ENCODE measurements around the gene NDUFAB1. TPM values are rescaled to one million over a fixed set of nuclear protein-coding genes. Genes with fewer than 3 reads are reported as not detected.

NDUFAB1 gene
- total RNA-seq, 1 experiment from 2014 or later = 184 TPM

DNA sequence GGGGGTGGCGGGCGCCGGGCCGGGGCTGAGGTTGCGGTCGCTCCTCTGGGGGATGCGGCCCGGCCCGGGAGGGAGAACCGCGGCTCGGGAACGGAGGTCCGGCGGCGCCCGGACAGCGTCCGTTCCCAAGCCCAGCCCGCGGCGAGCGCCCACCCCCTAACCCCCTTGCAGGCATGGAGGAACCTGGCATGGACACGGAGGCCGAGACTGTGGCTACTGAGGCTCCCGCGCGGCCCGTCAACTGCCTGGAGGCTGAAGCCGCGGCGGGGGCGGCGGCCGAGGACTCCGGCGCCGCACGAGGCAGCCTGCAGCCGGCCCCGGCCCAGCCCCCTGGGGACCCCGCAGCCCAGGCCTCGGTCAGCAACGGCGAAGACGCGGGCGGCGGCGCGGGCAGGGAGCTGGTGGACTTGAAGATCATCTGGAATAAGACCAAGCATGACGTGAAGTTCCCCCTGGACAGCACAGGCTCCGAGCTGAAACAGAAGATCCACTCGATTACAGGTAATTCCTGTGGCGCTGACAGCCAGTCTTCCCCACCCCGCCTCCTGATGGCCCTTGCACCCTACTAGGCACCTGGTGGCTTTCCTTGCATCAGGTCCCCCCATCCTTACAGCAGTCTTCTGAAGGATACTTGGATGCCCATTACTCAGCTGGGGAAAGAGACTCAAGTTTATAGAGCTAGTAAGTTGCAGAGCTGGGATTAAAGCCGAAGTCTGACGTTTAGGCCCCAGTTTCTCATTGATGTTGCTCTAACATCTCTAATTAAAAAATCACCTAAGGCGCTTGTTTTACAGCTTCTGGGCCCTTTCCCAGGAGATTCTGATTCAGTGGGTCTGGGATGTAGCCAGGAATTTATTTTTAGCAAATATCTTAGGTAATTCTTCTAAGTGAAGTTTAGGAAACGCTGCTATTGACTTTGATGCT, 38.1 kb downstream of the NDUFAB1 start:
- peak overlapping the region; percentile 95 for H3K27ac ChIP-seq (ENCODE audit: low read depth, low read length, poor library complexity, severe bottlenecking)
- H3K4me3 ChIP-seq (ENCODE audit: low read depth, low read length, poor library complexity, severe bottlenecking) = peak overlapping the region; percentile 74
- no peak for TF ChIP-seq EZH2 (IDR thresholded peaks at IDR 0.05; ENCODE audit: borderline replicate concordance, low read depth, low read length, poor library complexity, severe bottlenecking)
- TF ChIP-seq, protein P1, sequence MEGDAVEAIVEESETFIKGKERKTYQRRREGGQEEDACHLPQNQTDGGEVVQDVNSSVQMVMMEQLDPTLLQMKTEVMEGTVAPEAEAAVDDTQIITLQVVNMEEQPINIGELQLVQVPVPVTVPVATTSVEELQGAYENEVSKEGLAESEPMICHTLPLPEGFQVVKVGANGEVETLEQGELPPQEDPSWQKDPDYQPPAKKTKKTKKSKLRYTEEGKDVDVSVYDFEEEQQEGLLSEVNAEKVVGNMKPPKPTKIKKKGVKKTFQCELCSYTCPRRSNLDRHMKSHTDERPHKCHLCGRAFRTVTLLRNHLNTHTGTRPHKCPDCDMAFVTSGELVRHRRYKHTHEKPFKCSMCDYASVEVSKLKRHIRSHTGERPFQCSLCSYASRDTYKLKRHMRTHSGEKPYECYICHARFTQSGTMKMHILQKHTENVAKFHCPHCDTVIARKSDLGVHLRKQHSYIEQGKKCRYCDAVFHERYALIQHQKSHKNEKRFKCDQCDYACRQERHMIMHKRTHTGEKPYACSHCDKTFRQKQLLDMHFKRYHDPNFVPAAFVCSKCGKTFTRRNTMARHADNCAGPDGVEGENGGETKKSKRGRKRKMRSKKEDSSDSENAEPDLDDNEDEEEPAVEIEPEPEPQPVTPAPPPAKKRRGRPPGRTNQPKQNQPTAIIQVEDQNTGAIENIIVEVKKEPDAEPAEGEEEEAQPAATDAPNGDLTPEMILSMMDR (conservative IDR thresholded peaks at IDR 0.05; ENCODE audit: low read depth, low read length) = no peak
- no TSS peak for BruUV-seq (replicated peaks)
- peaks cover 23% of the 10 kb centered on the region for H3K4me1 ChIP-seq (ENCODE audit: insufficient read depth, low read length, poor library complexity, severe bottlenecking)
- DNase-seq (ENCODE audit: low spot score) = no peak
- H3K27me3 ChIP-seq (replicated peaks; ENCODE audit: insufficient read depth, low read depth, low read length, poor library complexity) = no peaks in the 10 kb centered on the region
- ChIA-PET CTCF (interaction anchor here (0.6 to 1.0 kb wide), 3 partner anchors 169 to 479 kb away, joined by 3 read pairs; no protein-coding TSS in a partner anchor), POLR2A (ENCODE audit: low non-redundant PET) (interaction anchor here (0.6 kb wide), 1 partner anchor 944 kb away, joined by 3 read pairs; no protein-coding TSS in a partner anchor)
- intact Hi-C loops (cut with micrococcal nuclease; ENCODE audit: unreplicated experiment) = no loop called here
- no peaks in the 10 kb centered on the region for H3K9me3 ChIP-seq (ENCODE audit: low read depth, low read length, poor library complexity, severe bottlenecking)
- H3K36me3 ChIP-seq (ENCODE audit: insufficient read depth, low read length, poor library complexity, severe bottlenecking) = peaks cover 46% of the 10 kb centered on the region

DNA sequence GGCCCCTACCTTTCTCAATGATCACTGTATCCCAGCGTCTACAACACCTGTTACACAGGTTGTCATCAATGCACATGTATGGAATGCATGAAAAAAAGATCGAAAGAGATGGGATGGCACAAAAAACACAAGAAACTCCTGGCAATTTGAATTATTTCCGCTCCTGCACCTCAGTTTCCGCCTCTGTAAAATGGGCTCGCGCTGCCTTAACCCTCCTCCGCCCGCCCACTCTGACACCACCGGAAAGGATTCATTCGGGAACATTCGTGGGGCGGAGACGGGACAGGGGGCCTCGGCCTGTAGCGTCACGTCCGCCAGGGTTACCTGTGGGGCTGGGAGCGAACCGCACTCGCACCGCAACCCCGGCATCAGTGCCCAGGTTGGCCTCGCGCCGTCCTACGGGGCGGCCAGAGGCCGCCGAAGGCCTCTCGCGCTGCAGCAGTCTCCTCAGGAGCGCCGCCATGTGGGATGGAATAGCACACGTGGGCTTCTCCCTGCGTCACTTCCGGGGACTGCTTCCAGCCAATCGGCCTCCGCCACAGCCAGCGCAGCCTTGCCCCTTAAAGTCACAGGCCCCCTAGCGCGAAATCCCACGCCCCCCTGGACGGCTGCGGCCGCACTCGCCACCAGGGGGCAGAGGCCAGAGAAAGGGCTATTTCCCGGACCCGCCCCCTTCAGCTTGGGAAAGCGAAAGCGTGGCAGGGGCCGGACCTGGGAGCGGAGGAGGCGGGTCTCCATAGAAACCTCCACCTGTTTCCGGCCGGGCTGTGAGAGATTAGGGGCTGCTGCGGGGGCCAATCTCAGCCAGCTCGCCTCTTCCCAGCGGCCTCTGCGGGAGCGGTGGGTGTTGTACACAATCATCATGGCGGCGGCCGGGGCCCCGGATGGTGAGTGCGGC, 39.0 kb downstream of the NDUFAB1 start, which contains the start of the genes EARS2 and UBFD1:
Gene EARS2, minus strand, starts transcription at position 470 of the 898 bp plus-strand sequence. Its CDS starts 7 bp downstream, at position 463.
Gene UBFD1, plus strand, starts transcription at position 847 of the 898 bp plus-strand sequence. Its CDS starts 16 bp downstream, at position 863.
- intact Hi-C loops (cut with micrococcal nuclease; ENCODE audit: unreplicated experiment) = no loop called here
- CTCF ChIA-PET = interaction anchor here (0.6 to 1.0 kb wide), 3 partner anchors 168 to 479 kb away, joined by 3 read pairs; no protein-coding TSS in a partner anchor
- POLR2A ChIA-PET (ENCODE audit: low non-redundant PET) = interaction anchor here (0.6 kb wide), 1 partner anchor 40 kb away, joined by 6 read pairs; no protein-coding TSS in a partner anchor
- Histone ChIP-seq H3K27ac (ENCODE audit: low read depth, low read length, poor library complexity, severe bottlenecking) (peak within 1 kb of the TSS; percentile 95), H3K27me3 (replicated peaks; ENCODE audit: insufficient read depth, low read depth, low read length, poor library complexity) (no peaks in the 10 kb centered on the region), H3K4me3 (ENCODE audit: low read depth, low read length, poor library complexity, severe bottlenecking) (peak within 1 kb of the TSS; percentile 74), H3K4me1 (ENCODE audit: insufficient read depth, low read length, poor library complexity, severe bottlenecking) (peaks cover 23% of the 10 kb centered on the region), H3K36me3 (ENCODE audit: insufficient read depth, low read length, poor library complexity, severe bottlenecking) (peaks cover 46% of the 10 kb centered on the region), H3K9me3 (ENCODE audit: low read depth, low read length, poor library complexity, severe bottlenecking) (no peaks in the 10 kb centered on the region)
- TSS peak; percentile 62 for BruUV-seq (replicated peaks)
- DNase-seq (ENCODE audit: low spot score) = peak; percentile 99
- no peak for TF ChIP-seq EZH2 (IDR thresholded peaks at IDR 0.05; ENCODE audit: borderline replicate concordance, low read depth, low read length, poor library complexity, severe bottlenecking)
- TF ChIP-seq, protein P1 (conservative IDR thresholded peaks at IDR 0.05; ENCODE audit: low read depth, low read length) = peak; percentile 83

DNA sequence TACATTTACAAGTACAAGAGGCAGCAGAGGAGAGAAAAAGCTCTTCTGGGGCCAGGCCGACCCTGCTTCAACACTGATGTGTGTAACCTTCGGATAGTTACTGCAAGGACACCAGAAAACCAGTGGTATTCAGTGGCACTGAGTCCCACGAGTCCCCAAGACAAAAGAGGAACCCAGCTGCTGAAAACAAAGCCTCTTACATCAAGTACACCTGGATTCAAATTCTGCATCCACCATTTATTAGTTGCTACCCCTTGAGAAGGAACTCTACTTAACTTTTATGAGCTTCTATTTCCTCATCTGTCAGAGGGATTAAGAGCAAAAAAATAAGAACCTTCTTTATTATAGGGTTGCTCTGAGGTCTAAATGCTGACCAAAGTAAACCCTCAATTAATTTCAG, 41.6 kb downstream of the NDUFAB1 start:
- H3K27ac ChIP-seq (ENCODE audit: low read depth, low read length, poor library complexity, severe bottlenecking) = no peak overlapping the region
- ChIA-PET POLR2A (ENCODE audit: low non-redundant PET) (no interaction called here), CTCF (no interaction called here)
- TF ChIP-seq, protein P1 (conservative IDR thresholded peaks at IDR 0.05; ENCODE audit: low read depth, low read length) = no peak
- TF ChIP-seq EZH2 (IDR thresholded peaks at IDR 0.05; ENCODE audit: borderline replicate concordance, low read depth, low read length, poor library complexity, severe bottlenecking) = no peak
- H3K36me3 ChIP-seq (ENCODE audit: insufficient read depth, low read length, poor library complexity, severe bottlenecking) = peaks cover 42% of the 10 kb centered on the region
- intact Hi-C loops (cut with micrococcal nuclease; ENCODE audit: unreplicated experiment) = no loop called here
- BruUV-seq (replicated peaks) = no TSS peak
- DNase-seq (ENCODE audit: low spot score) = peak; percentile 13
- no peaks in the 10 kb centered on the region for H3K9me3 ChIP-seq (ENCODE audit: low read depth, low read length, poor library complexity, severe bottlenecking)
- peaks cover 23% of the 10 kb centered on the region for H3K4me1 ChIP-seq (ENCODE audit: insufficient read depth, low read length, poor library complexity, severe bottlenecking)
- no peak overlapping the region for H3K4me3 ChIP-seq (ENCODE audit: low read depth, low read length, poor library complexity, severe bottlenecking)
- H3K27me3 ChIP-seq (replicated peaks; ENCODE audit: insufficient read depth, low read depth, low read length, poor library complexity) = no peaks in the 10 kb centered on the region
